T-helper 1 cell treated with Interleukin-12 subunit alpha and Interleukin-12 subunit beta and Interleukin-4 antibody, amounts not matched to agents 30 ng/mL and 1 ng/mL, for 36 hours (primary cell): ENCODE data around the gene RAD51B. TPM values are rescaled to one million over a fixed set of nuclear protein-coding genes. Genes with fewer than 3 reads are reported as not detected.

Experiments used
- intact Hi-C: fragments of 100-400 bp; cut with micrococcal nuclease; formaldehyde crosslinking; loops from one replicate; pipeline ENCODE4 v1.15.1; 2024
- total RNA-seq: library from RNA; stranded (reverse); gene quantifications from 2 replicates; pipeline ENCODE4 v1.2.3, GENCODE V29; 2022

Gene RAD51B
- total RNA-seq, 1 donor from 2014 or later = 24.4 TPM

GRCh38 chr14:68444449-68445168, 625.0 kb downstream of the RAD51B start:
- intact Hi-C loops = no loop called here

GRCh38 chr14:68446243-68447040, 626.9 kb downstream of the RAD51B start:
- intact Hi-C loops = no loop called here

- intact Hi-C loops = no loop called here
These were observed 628.1 kb downstream of the RAD51B start for GRCh38 chr14:68447581-68448251.

- intact Hi-C loops = no loop called here
These were observed 628.8 kb downstream of the RAD51B start for GRCh38 chr14:68448252-68448902.

GRCh38 chr14:68449561-68450181, 630.1 kb downstream of the RAD51B start:
- intact Hi-C loops = no loop called here

GRCh38 chr14:68450391-68451120, 631.0 kb downstream of the RAD51B start:
- intact Hi-C loops = no loop called here

GRCh38 chr14:68451696-68452373, 632.3 kb downstream of the RAD51B start:
- intact Hi-C loops = no loop called here

- intact Hi-C loops = no loop called here
These were observed 638.7 kb downstream of the RAD51B start for GRCh38 chr14:68458253-68458652.

GRCh38 chr14:68458840-68459469, 639.4 kb downstream of the RAD51B start:
- intact Hi-C loops = no loop called here

GRCh38 chr14:68459480-68460136, 640.0 kb downstream of the RAD51B start:
- intact Hi-C loops = no loop called here

- intact Hi-C loops = no loop called here
These were observed 641.0 kb downstream of the RAD51B start for GRCh38 chr14:68460541-68460940.

GRCh38 chr14:68461086-68461485, 641.5 kb downstream of the RAD51B start:
- intact Hi-C loops = no loop called here

- intact Hi-C loops = no loop called here
These were observed 643.1 kb downstream of the RAD51B start for GRCh38 chr14:68462683-68463082.

- intact Hi-C loops = no loop called here
These were observed 643.7 kb downstream of the RAD51B start for GRCh38 chr14:68463299-68463698.

GRCh38 chr14:68463705-68464374, 644.3 kb downstream of the RAD51B start:
- intact Hi-C loops = no loop called here

- intact Hi-C loops = no loop called here
These were observed 645.1 kb downstream of the RAD51B start for GRCh38 chr14:68464711-68465110.

- intact Hi-C loops = no loop called here
These were observed 647.0 kb downstream of the RAD51B start for GRCh38 chr14:68466491-68466977.

- intact Hi-C loops = no loop called here
These were observed 647.8 kb downstream of the RAD51B start for GRCh38 chr14:68467425-68467824.
